Suprapubic skin (tissue), 3 donors: Measurements from ENCODE around the gene IL17B.

Experiments used
- CTCF ChIP-seq, 2 donors: fragments of 200-600 bp in 1 of 2; fragments of 450-650 bp in 1 of 2; sonication (generic) in 1 of 2; IDR thresholded peaks; one replicate each; pipeline ENCODE4 v1.5.1; 2016 to 2019; ENCODE audit warnings: antibody characterized with exemption in 2 of 2, mild to moderate bottlenecking in 1 of 2, moderate library complexity in 1 of 2
- POLR2AphosphoS5 ChIP-seq, 3 donors: sonication (generic); formaldehyde crosslinking; IDR thresholded peaks; one replicate each; pipeline ENCODE4 v1.6.1; 2017; ENCODE audit warnings: antibody characterized with exemption in 3 of 3

GRCh38 chr5:149344151-149344550, 34.9 kb downstream of the IL17B start:
- no peak for TF ChIP-seq CTCF (IDR thresholded peaks at IDR 0.05)
- TF ChIP-seq POLR2AphosphoS5 (IDR thresholded peaks at IDR 0.05) = no peak
